Neuron (in vitro differentiated cells): ENCODE results near the gene CACTIN.

Experiments used
- H2AFZ ChIP-seq: one replicate; pipeline ENCODE4 v1.6.1; 2013; ENCODE audit warnings: low read depth, mild to moderate bottlenecking, inconsistent platforms, low read length, moderate library complexity
- H3K27me3 ChIP-seq: one replicate; pipeline ENCODE4 v1.6.1; 2013; ENCODE audit warnings: low read length; ENCODE audit not compliant: insufficient read depth
- H3K36me3 ChIP-seq: one replicate; pipeline ENCODE4 v1.6.1; 2013; ENCODE audit warnings: low read length; ENCODE audit not compliant: insufficient read depth
- H3K4me1 ChIP-seq: one replicate; pipeline ENCODE4 v1.6.1; 2013; ENCODE audit warnings: low read length; ENCODE audit not compliant: insufficient read depth
- H3K4me3 ChIP-seq: 2 replicates; pipeline ENCODE4 v1.5.1; 2013; ENCODE audit warnings: mild to moderate bottlenecking, low read length, moderate library complexity
- H3K9me3 ChIP-seq: one replicate; pipeline ENCODE4 v1.6.1; 2013; ENCODE audit warnings: low read length

CACTIN gene

GRCh38 chr19:3626473-3627350 lies at the start of gene CACTIN:
TSS of gene CACTIN (minus strand) at chr19:3626790. CDS start at chr19:3626762, 28 bp downstream.
- Histone ChIP-seq H2AFZ (no peak within 1 kb of the TSS), H3K4me1 (peaks cover 13% of the 10 kb centered on the region), H3K4me3 (peak within 1 kb of the TSS; percentile 89), H3K9me3 (no peaks in the 10 kb centered on the region), H3K36me3 (peaks cover 11% of the 10 kb centered on the region), H3K27me3 (no peaks in the 10 kb centered on the region)

GRCh38 chr19:3674784-3675543 lies 48.4 kb upstream of the CACTIN start:
- Histone ChIP-seq H3K4me3 (no peak overlapping the region), H2AFZ (no peak overlapping the region), H3K4me1 (peaks cover 27% of the 10 kb centered on the region), H3K36me3 (no peaks in the 10 kb centered on the region), H3K9me3 (no peaks in the 10 kb centered on the region), H3K27me3 (no peaks in the 10 kb centered on the region)

GRCh38 chr19:3673506-3674439 lies 47.2 kb upstream of the CACTIN start:
- Histone ChIP-seq H3K36me3 (no peaks in the 10 kb centered on the region), H3K4me1 (peaks cover 37% of the 10 kb centered on the region), H3K27me3 (no peaks in the 10 kb centered on the region), H2AFZ (no peak overlapping the region), H3K9me3 (no peaks in the 10 kb centered on the region), H3K4me3 (no peak overlapping the region)

GRCh38 chr19:3672993-3673392 lies 46.4 kb upstream of the CACTIN start:
- no peaks in the 10 kb centered on the region for H3K36me3 ChIP-seq
- H3K9me3 ChIP-seq = no peaks in the 10 kb centered on the region
- H2AFZ ChIP-seq = no peak overlapping the region
- H3K4me3 ChIP-seq = no peak overlapping the region
- H3K4me1 ChIP-seq = peaks cover 40% of the 10 kb centered on the region
- no peaks in the 10 kb centered on the region for H3K27me3 ChIP-seq

- peaks cover 40% of the 10 kb centered on the region for H3K4me1 ChIP-seq
- H2AFZ ChIP-seq = no peak overlapping the region
- no peak overlapping the region for H3K4me3 ChIP-seq
- no peaks in the 10 kb centered on the region for H3K9me3 ChIP-seq
- no peaks in the 10 kb centered on the region for H3K27me3 ChIP-seq
- H3K36me3 ChIP-seq = no peaks in the 10 kb centered on the region
These were observed 46.0 kb upstream of the CACTIN start for GRCh38 chr19:3672575-3672948.

GRCh38 chr19:3671680-3672574 lies 45.3 kb upstream of the CACTIN start:
- no peak overlapping the region for H3K4me3 ChIP-seq
- H3K4me1 ChIP-seq = peaks cover 40% of the 10 kb centered on the region
- H2AFZ ChIP-seq = no peak overlapping the region
- no peaks in the 10 kb centered on the region for H3K9me3 ChIP-seq
- no peaks in the 10 kb centered on the region for H3K27me3 ChIP-seq
- H3K36me3 ChIP-seq = no peaks in the 10 kb centered on the region

- Histone ChIP-seq H2AFZ (no peak overlapping the region), H3K4me3 (no peak overlapping the region), H3K36me3 (no peaks in the 10 kb centered on the region), H3K4me1 (peaks cover 40% of the 10 kb centered on the region), H3K27me3 (no peaks in the 10 kb centered on the region), H3K9me3 (no peaks in the 10 kb centered on the region)
These were observed 44.4 kb upstream of the CACTIN start for GRCh38 chr19:3670796-3671679.

GRCh38 chr19:3669947-3670795 lies 43.6 kb upstream of the CACTIN start:
- Histone ChIP-seq H3K4me3 (no peak overlapping the region), H3K9me3 (no peaks in the 10 kb centered on the region), H3K36me3 (no peaks in the 10 kb centered on the region)

GRCh38 chr19:3669082-3669946 lies 42.7 kb upstream of the CACTIN start:
- H2AFZ ChIP-seq = no peak overlapping the region
- peaks cover 43% of the 10 kb centered on the region for H3K4me1 ChIP-seq
- peaks cover 4% of the 10 kb centered on the region for H3K36me3 ChIP-seq
- H3K9me3 ChIP-seq = no peaks in the 10 kb centered on the region
- H3K4me3 ChIP-seq = no peak overlapping the region
- no peaks in the 10 kb centered on the region for H3K27me3 ChIP-seq

More at GRCh38 chr19:3669947-3670795, 43.6 kb upstream of the CACTIN start:
- Histone ChIP-seq H2AFZ (no peak overlapping the region), H3K27me3 (no peaks in the 10 kb centered on the region), H3K4me1 (peaks cover 43% of the 10 kb centered on the region)
